Right kidney (tissue), 1 donor: Measurements from ENCODE around the gene PGM1.

Experiments used
- DNase-seq: peaks from one replicate; pipeline ENCODE4 v3.0.0-alpha.2; 2016

Gene PGM1

DNA sequence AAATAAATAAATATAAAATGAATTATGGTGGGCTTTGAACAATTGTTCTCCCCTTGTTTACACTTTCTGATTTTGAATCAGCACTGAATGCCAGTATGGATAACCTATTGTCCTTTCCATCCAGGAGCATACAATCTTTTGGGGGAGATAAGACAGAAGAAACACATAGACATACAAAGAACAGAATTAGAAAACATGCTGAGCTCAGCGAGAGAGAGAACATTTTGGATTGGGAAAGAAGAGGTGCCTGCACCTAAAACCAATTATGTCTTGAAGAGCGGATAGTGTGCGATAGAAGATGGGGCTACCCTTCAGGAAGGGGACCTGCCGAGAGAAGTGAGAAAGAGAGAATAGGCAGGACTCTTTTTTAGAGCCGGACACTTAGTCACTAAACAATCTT is 6.6 kb downstream of the PGM1 start:
- no peak for DNase-seq

DNA sequence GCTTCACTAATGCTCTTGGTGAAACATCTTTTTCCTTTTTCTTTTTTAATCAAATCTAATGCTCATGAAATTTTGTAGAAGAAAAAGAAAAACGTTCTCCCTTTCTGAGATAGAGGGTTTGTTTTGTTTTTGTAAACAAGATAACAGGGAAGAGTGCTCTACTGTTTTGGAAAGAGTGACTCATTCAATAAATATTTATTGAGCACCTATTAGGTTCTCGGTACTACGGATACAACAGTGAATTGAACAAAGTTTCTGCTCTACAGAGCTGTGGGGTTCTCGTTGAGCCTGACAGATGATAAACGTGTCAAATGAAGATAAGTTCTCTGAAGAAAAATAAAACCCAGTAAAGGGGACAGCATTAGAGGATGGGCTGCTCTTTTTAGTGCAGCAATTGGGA is 7.0 kb downstream of the PGM1 start:
- DNase-seq: no peak

DNA sequence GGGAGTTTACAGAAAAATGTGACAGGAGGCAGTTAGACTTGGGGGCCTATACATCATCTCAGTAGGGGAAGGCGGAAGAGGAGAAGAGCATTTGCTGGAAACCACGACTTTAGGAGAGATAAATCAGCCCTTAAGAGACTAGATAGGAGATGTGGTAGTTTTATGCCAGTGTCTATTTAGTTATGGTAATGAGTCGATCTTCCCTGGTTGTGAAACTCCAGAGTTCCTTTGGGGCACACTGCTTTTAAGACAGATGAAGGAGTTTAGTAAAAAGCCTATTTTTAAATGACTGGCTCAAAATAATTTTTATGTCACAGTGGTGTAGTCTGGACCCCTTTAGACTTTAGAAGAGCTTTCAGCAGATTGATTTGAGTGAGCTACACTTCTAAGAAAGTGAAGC is 7.8 kb downstream of the PGM1 start:
- DNase-seq: no peak

DNA sequence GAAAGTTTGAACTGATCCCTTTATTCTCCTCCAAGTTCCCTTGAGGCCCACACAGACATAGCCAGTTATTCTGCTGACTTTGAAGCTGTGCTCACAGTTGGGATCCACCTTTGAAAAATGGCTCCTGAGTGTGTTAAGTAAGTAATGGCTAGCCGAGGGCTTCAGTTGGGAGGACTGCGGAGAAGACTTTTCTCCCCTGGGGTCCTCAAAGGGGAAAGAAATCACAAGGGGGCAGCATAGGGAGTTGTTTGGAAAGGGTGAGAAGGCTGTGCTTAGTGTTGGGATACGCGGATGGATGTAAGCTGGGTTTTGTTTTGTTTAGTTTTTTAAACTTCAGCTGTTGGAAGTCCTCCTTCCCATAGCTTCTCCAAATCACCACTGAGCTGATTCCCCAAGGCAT is 8.3 kb downstream of the PGM1 start:
- DNase-seq: no peak

DNA sequence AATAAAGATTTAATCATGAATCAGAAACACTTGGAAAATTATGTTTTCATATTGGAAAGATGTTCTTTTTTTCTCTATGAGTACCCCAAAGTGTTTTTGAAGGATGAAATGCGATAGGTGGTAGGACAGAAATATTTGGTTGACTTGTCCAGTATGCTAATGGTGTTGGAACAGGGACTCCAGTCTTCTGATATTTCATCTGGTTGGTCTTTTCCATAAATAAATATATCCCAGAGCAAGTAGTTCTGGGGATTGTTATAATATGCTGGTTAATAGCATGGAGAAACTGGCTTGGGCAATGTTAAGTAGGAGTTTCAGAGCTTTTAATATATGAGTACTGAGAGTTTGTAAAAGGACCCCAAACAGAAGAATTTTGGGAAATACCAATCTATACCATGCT is 8.7 kb downstream of the PGM1 start:
- no peak for DNase-seq

DNA sequence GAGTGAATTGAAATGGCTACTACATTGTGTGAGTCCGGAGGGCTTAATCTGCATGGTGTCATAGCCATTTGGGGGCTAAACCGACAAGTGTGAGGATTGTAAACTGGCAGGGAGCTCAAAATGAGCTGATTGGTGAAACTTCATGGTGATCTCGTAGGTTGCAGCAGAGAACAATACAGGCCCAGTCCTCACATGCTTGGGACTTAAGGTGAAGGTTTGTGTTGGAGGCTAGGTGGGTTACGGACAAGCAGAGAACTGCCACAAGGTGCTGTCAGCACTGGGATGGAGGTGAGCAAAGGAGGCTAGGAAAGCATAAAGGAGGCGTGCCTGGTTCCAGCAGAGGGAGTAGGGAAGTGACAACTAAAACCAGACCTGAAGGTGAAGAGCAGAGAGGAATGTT is 9.4 kb downstream of the PGM1 start:
- DNase-seq: no peak

DNA sequence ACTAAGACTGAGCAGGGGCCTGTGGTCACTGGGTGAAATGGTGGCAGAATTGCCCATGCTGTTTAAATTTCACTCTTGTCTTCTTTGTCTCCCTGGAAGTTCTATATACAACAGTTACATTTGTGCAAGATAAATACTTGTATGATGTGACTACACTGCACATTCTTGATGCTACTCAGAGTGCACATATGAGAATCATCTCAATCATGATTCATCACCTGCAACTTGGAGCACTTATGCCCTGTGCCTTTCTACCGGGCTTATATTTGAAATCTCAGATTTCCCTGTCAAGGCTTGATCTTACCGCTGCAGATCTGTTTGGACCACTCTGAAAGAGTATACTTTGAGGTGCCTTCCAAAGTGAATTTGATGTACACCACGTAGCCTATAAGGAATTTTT is 10.6 kb downstream of the PGM1 start:
- DNase-seq: no peak

DNA sequence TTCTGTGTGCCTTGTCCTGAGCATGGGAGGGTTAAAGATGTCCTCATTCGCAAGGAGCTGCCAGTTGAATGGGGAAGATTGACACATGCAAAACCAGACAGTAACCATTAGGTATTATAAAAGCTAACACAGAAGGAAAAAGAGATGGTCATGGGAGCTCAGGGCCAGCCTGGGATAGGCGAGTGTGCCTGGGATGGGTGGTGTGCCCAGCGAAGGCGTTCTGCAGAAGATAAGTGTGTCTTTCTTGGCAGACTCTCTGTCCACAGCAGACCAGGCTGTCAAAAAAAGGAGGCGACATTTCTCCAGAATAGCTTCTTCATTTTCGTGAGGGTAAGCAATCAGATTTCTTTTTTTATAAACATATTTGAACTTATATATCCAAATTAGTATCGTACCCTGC is 14.1 kb downstream of the PGM1 start:
- no peak for DNase-seq

DNA sequence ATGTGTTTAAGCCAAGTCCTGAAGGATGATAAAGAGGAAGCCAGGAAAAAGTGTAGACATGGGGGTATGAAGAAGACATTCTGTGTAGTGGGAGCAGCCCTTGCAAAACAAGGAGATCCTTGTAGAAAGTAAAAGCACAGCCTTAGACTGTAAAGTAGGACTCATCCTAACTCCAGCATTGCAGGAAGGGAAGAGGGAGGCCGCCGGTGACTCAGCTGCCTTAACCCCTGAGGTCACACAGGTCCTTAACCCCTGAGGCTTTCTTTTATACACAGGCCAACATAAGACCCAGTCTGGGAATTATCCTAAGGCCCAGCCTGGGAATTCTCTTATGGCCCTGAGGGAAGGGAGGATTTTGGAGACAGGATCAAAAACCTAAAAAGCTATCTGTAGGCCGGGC is 18.0 kb downstream of the PGM1 start:
- no peak for DNase-seq

DNA sequence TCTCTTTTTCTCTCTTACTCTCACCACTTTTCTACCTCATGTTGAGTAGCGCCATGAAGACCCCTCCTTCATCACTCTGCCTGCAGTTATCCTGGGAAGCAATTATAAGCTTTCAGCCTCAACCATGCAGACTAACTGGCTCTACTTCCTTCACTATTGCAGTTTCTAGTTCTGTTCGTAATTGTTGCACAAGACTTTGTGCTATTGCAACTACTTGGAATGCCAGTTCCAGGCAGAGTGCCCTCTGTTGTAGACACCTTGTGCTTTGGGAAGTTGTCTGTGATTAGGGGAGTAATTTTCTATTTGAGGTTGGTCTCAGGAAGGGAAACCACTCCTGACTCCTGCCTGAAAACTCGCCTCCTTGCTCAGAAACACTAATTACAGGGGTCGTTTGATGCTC is 19.4 kb downstream of the PGM1 start:
- DNase-seq: no peak

DNA sequence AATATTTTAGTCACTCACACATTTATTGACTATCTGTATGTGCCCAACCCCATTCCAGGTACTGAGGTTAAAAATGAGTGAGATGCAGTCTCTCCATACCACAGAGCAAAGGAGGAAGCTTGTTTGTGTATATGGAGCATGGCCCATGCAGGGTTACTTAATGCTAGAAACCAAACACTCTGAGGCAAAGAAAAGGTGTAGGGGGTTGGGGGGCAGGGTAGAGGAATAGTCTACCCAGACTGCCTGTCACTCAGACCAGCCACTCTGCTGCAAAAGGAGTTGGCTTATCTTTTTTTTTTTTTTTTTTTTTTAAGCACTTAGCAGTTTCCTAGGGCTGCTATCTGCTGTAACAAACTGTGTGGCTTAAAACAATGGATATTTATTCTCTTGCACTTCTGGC is 19.8 kb downstream of the PGM1 start:
- DNase-seq: no peak

DNA sequence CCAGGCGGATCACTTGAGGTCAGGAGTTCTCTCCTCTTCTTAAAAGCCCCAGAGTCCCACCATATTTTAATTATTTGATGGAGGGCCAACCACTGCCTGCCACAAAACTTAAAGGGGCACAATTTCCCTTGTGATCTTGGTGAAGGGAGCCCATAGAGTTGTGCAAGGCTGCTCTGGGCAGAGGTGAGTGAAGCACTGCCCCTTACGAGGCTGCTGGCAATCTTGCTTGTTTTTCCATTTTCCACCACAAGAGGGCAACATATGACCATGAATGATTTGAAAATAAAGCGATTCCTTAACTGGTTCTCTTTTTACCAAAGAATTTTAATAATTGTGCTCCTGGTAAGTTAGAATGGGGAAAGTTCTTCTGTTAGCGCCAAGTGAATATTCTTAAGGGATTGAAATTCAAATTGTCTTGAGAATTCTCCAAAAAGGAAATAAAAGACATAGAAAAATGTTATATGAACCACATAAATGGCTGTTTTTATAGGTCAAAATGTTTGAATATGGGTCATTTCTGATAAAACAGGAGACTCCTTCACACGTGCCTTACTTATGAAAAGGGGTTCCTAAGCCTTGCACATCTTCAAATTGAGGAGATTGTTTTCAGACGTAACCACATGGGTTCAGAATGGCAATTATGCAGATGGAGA is 22.7 kb downstream of the PGM1 start:
- peak; percentile 49 for DNase-seq

DNA sequence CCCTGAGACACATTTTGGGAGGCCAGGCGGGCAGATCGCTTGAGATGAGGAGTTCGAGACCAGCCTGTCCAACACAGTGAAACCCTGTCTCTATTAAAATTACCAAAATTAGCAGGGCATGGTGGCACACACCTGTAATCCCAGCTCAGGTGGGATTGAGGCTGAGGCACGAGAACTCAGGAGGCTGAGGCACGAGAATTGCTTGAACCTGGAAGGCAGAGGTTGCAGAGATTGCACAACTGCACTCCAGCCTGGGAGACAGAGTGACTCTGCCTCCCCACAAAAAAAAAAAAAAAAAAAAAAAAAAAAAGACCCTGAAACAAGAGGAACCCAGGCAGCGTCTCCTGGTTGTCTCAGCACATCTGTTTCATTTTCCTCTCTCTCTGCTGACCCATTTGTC is 24.2 kb downstream of the PGM1 start:
- no peak for DNase-seq

DNA sequence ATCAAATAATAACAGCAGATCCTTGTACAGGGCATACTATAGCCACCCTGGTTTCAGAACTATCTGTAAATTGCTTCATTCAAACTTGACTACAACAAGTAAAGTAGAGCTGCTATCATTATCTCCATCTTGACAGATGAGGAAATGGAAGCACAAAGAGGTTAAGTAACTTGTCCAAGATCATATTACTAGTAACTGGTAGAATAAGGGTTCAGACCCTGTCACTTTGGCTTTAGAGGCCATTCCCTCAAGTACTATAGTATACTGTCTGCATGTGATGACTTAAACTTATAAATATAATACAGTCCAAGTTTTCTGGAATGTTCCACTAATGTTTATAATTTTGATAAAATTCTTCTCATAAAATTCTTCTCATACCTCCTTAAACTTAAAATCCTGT is 24.8 kb downstream of the PGM1 start:
- no peak for DNase-seq

DNA sequence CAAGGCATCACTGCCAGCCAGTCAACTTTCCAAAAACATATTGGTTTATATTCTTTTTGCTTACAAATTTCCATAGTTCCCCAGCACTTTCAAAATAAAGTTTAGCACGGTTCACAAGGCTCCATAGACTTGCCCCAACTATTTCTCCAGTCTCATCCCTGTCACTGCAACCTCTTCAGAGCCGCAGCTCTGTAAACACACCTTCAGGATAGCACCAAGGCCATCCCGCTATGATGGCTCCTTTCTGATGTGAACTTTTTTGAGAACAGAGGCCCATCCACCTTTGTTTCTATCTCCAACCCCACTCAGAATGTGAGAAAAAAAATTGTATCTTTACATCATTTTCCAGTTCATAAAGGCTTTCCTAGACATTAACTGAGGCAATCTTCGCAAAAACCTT is 26.3 kb downstream of the PGM1 start:
- DNase-seq: no peak

DNA sequence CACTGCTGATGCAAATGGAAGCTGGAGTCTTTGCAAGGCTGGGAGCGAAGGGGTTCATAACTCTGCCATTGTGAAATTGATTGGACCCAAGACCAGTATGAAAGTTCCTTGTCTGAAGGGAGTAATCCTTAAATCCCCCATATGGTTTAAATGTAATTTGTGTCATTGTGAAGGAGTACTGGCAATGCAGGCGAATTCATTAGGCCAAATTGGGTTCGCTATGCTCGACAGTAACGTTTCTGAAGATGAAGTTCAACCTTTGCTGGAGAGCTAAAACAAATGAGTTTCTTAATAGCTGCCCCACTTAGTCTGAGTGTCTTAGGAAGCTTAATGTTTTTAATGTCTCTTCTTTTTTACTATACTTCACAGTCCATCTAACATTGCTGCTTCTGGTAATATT is 27.5 kb downstream of the PGM1 start:
- DNase-seq: no peak

DNA sequence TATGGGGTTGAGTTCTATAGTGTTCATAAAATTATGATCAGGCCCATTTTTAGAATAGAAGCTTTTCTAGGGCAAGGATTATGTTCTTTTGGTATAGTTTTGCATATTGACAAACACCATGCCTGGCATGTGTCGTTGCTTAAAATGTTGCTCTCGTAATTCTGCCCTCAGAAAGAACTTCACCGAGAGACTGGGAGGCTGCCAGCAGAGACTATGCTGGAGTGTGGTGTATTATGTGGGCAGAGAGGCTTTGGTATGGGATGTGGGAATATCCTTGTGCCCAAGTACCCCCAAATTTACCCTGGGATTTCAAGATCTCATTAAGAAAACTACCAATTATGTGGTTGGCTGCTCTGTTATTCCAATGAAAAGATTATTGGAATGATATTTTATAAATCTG is 27.9 kb downstream of the PGM1 start:
- DNase-seq: no peak

DNA sequence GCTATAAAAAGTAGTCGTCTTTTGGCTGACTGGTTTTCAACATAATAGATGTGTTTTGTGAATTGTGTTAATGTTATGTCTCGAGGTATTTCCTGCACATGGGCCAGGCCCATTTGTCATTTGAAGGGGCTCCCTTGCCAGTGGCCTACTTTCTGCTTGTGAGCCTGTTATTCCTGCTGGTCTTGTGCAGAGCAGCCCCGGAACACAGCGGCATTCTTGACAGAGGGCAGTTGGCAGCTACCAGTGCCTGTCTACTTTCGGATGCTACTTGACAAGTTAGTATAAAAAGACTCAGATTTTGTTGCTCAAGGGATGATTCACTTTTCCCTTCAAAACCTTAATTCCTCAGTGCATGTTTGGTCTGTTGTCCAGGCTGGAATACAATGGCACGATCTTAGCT is 28.5 kb downstream of the PGM1 start:
- DNase-seq: no peak

DNA sequence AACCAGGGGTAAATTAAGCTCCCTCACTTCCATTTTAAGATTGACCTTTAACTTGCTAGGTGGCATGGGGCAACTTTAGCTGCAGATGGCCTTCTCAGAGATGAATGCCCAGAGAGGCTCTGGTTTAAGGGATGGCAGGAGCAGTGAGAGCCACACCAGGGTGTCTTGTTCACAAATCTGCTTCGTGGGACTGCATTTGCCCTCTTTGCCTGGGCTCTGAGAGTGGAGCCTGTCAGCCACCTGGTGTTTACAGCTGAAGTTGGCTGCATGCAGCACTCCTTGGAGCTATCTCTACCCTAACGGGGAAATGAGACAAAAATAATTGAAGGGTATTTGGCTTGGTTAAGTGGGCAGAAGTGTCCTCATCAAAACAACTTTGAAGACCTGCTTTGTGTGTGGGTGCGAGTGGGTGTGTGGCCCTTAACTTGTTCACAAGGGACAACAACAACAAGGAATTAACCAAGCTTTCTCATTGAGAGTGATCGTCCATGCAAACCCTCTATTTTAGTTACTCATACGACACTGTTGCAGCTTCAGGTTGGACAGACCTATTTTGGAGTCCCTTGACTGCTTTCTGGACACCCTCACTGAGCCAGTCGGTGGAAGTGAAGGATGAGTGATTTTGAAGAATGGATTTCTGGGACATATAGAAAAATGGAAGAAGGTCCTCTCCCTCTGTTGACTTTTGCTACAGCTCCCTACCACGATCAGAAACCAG is 29.8 kb downstream of the PGM1 start:
- DNase-seq: no peak

DNA sequence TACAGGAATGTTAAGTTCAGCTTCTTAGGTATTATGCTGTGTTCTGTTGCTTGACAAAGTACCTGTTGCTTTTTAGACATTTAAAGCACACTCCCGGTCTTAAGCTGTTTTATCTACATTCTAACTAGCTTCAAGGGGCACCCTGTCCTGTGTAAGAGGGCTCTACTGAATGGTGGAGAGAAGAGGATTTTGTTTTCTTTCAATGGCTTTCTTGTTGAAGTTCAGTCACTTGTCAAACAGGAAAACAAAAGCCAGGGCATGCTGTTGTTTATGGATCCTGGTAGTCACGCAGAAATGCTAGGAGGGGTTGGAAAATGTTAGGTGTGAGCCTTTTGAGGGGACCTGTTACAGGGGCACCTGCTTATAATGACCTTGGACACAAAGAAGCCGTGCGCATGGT is 30.7 kb downstream of the PGM1 start:
- no peak for DNase-seq

DNA sequence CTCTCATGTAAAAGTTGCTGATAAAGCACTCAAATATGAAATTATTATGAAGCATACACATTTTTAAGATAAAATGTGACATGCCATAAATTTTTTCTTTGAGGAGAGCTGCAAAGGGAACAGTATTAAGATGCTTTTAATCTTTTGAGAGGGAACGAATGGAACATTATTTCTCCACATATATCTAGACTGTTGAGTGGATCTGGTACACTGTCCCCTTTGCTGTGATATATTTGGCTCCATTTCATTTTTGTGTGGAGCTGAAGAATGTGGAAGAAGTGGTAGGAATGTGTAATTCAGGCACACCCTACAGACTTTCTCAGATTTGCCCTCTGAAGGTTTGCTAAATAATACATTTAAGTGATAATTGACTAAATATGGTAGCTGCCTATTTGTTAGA is 31.7 kb downstream of the PGM1 start:
- no peak for DNase-seq

DNA sequence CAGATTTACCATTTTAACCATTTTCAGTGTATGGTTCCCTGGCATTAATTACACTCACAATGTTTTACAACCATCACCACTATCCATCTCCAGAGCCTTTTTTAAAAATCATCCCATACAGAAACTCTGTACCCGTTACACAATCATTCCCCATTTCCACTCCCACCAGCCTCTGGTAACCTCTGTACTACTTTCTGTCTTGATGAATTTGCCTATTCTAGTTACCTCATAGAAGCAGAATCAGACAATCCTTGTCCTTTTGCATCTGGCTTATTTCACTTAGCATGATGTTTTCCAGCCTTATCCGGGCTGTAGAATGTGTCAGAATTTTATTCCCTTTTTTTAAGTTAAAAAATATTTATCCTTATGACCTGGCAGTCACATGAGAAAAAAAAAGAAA is 33.0 kb downstream of the PGM1 start:
- DNase-seq: no peak

DNA sequence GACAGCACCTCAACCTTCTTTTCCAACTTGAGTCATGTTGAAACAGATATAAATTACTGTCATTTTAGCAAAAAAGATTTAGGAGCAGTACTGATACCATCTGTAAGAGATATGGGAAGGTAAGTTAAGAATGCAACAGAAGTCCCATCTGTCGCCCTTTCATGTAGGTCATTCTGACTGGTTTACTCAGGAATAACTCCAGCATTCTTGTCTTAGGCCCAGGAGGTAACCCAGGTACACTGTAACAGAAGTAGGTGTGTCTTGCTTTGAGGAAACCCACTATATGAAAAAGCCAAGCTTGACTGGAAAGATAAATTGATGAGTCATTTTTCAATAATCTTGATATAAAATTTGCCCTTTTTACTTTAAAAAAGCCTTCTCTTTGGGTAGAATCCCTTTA is 35.4 kb downstream of the PGM1 start:
- no peak for DNase-seq

DNA sequence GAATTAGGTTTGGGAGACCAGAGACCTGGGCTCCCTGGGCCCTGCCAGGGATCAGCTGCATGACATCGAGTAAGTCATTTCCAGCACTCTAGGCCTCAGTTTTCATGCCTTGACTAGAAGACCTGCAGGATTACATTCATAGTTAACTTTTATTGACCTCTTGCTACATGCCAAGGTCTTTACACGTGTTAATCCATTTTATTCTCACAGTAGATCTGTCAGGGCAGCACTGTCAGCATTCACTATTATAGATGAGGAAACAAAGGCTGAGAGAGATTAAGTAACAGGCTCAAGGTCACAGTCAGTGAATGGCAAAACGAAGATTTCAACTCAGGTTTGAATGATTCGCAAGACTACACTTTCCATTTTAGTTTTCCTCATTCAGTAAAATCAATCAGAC is 37.0 kb downstream of the PGM1 start:
- DNase-seq: no peak

DNA sequence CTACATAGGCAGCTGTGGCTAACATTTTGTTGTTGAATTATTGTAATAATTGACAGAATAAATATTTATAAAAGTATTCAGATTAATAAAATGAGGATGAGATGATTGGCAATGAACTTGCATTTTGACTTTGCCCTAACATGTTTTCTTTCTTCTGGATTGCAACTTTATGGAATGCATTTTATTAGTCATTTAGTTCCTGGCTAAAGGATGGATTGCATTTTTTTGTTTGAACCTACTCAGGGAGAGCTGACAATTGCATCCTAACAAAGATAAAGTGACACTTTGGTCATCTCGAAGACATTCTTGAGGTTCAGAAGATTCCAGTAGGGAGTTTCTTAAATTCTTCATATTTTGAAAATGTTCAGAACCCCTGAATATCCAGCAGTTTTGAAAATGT is 37.5 kb downstream of the PGM1 start:
- no peak for DNase-seq
